ENCODE results near the gene CCNF.

CCNF gene

GRCh38 chr16:2450535-2450934 is 21.3 kb downstream of the CCNF start:
- no peak overlapping the region for H3K4me3 ChIP-seq (replicated peaks; ENCODE audit: low read depth, low read length)
- no peak for DNase-seq (ENCODE audit: extremely low read depth, low read depth)

GRCh38 chr16:2450975-2451381 is 21.7 kb downstream of the CCNF start:
- no peak for DNase-seq (ENCODE audit: extremely low read depth, low read depth)
- TF ChIP-seq CTCF (IDR thresholded peaks at IDR 0.05; ENCODE audit: low read depth, low read length, missing control alignments): no peak

More at GRCh38 chr16:2450535-2450934, 21.3 kb downstream of the CCNF start:
- TF ChIP-seq CTCF (IDR thresholded peaks at IDR 0.05; ENCODE audit: low read depth, low read length, missing control alignments): no peak

GRCh38 chr16:2451851-2452320 is 22.6 kb downstream of the CCNF start:
- TF ChIP-seq CTCF (IDR thresholded peaks at IDR 0.05; ENCODE audit: low read depth, low read length, missing control alignments): no peak
- no peak for DNase-seq (ENCODE audit: extremely low read depth, low read depth)
- no peak overlapping the region for H3K4me3 ChIP-seq (replicated peaks; ENCODE audit: low read depth, low read length)

More at GRCh38 chr16:2450975-2451381, 21.7 kb downstream of the CCNF start:
- H3K4me3 ChIP-seq (replicated peaks; ENCODE audit: low read depth, low read length): no peak overlapping the region

- no peak for TF ChIP-seq CTCF (IDR thresholded peaks at IDR 0.05; ENCODE audit: low read depth, low read length, missing control alignments)
- no peak for DNase-seq (ENCODE audit: extremely low read depth, low read depth)
- H3K4me3 ChIP-seq (replicated peaks; ENCODE audit: low read depth, low read length): no peak overlapping the region
Measured at GRCh38 chr16:2452650-2453049, 23.4 kb downstream of the CCNF start.

GRCh38 chr16:2455081-2455845 is 26.0 kb downstream of the CCNF start:
- no peak overlapping the region for H3K4me3 ChIP-seq (replicated peaks; ENCODE audit: low read depth, low read length)
- no peak for DNase-seq (ENCODE audit: extremely low read depth, low read depth)
- no peak for TF ChIP-seq CTCF (IDR thresholded peaks at IDR 0.05; ENCODE audit: low read depth, low read length, missing control alignments)

- DNase-seq (ENCODE audit: extremely low read depth, low read depth): no peak
- no peak for TF ChIP-seq CTCF (IDR thresholded peaks at IDR 0.05; ENCODE audit: low read depth, low read length, missing control alignments)
- no peak overlapping the region for H3K4me3 ChIP-seq (replicated peaks; ENCODE audit: low read depth, low read length)
Measured at GRCh38 chr16:2456551-2457153, 27.4 kb downstream of the CCNF start.
